HCT116 (cell line): Measurements from ENCODE around the gene PLEKHG3.

Experiments
- CBX3 ChIP-seq: IDR thresholded peaks from 2 replicates; pipeline ENCODE4 v1.6.1; 2012; ENCODE audit warnings: low read depth
- CEBPB ChIP-seq: IDR thresholded peaks from 2 replicates; pipeline ENCODE4 v1.6.1; 2012; ENCODE audit warnings: low read depth
- CTCF ChIP-seq, 3 experiments: fragments of 200-600 bp in 1 of 3; sonication (generic) in 1 of 3; IDR thresholded peaks in 2 of 3; conservative IDR thresholded peaks in 1 of 3; 2 replicates each; pipeline ENCODE4 v1.5.1; 2012 to 2017; ENCODE audit warnings: low read depth in 2 of 3, low read length in 2 of 3, antibody characterized with exemption in 1 of 3, borderline replicate concordance in 1 of 3, control low read depth in 1 of 3, mild to moderate bottlenecking in 1 of 3, mixed read lengths in 1 of 3, mixed run types in 1 of 3, moderate library complexity in 1 of 3; ENCODE audit not compliant: insufficient read depth in 1 of 3
- EZH2phosphoT487 ChIP-seq: fragments of 200-600 bp; IDR thresholded peaks from 2 replicates; pipeline ENCODE4 v1.6.1; 2018; ENCODE audit warnings: antibody characterized with exemption, borderline replicate concordance
- JUND ChIP-seq: IDR thresholded peaks from 2 replicates; pipeline ENCODE4 v1.6.1; 2012
- MAX ChIP-seq: IDR thresholded peaks from 2 replicates; pipeline ENCODE4 v1.6.1; 2012
- POLR2A ChIP-seq: IDR thresholded peaks from 2 replicates; pipeline ENCODE4 v1.7.0; 2011; ENCODE audit warnings: borderline replicate concordance; ENCODE audit not compliant: insufficient read depth, insufficient read length; ENCODE audit errors: extremely low read depth
- RAD21 ChIP-seq: IDR thresholded peaks from 2 replicates; pipeline ENCODE4 v1.6.1; 2012; ENCODE audit warnings: low read depth, mild to moderate bottlenecking
- REST ChIP-seq: IDR thresholded peaks from 2 replicates; pipeline ENCODE4 v1.6.1; 2012; ENCODE audit warnings: low read depth
- SIN3A ChIP-seq: IDR thresholded peaks from 2 replicates; pipeline ENCODE4 v1.6.1; 2012; ENCODE audit warnings: low read depth
- SRF ChIP-seq: IDR thresholded peaks from 2 replicates; pipeline ENCODE4 v1.6.1; 2012; ENCODE audit warnings: low read depth
- YY1 ChIP-seq: IDR thresholded peaks from 2 replicates; pipeline ENCODE4 v1.6.1; 2011; ENCODE audit warnings: low read length, low read depth, moderate library complexity, mild to moderate bottlenecking; ENCODE audit not compliant: insufficient replicate concordance; ENCODE audit errors: extremely low read depth

- no peak for TF ChIP-seq REST
- no peak for TF ChIP-seq CTCF (IDR thresholded peaks at IDR 0.05 in 2 of 3, conservative IDR thresholded peaks at IDR 0.05 in 1 of 3; ENCODE audit: borderline replicate concordance in 1 of 3, insufficient read depth in 1 of 3, low read depth in 2 of 3, low read length in 2 of 3)
- TF ChIP-seq POLR2A: no peak
- no peak for TF ChIP-seq CEBPB
- no peak for TF ChIP-seq CBX3
- TF ChIP-seq YY1: no peak
- no peak for TF ChIP-seq EZH2phosphoT487
- TF ChIP-seq JUND: no peak
- no peak for TF ChIP-seq SRF
- TF ChIP-seq SIN3A: no peak
- no peak for TF ChIP-seq MAX
- TF ChIP-seq RAD21: no peak
Observed at GRCh38 chr14:64771161-64771560, 66.9 kb downstream of the PLEKHG3 start.
